NCI-H2107 treated with DMSO at 0.1 percent for 48 hours (cell line): Measurements from ENCODE around the gene MINAR1.

Experiments used
- DNase-seq: peaks from one replicate; lab custom pipeline; 2025; ENCODE audit not compliant: unreplicated experiment; lab: John Stamatoyannopoulos, UW

Gene MINAR1

GRCh38 chr15:79463043-79463780, 31.1 kb downstream of the MINAR1 start:
- DNase-seq, result no peak

- no peak for DNase-seq
Observed at GRCh38 chr15:79463781-79464270, 31.7 kb downstream of the MINAR1 start.

- no peak for DNase-seq
Observed at GRCh38 chr15:79466488-79466887, 34.4 kb downstream of the MINAR1 start.

- no peak for DNase-seq
Observed at GRCh38 chr15:79467865-79468586, 35.9 kb downstream of the MINAR1 start.

GRCh38 chr15:79472446-79472845, 40.3 kb downstream of the MINAR1 start:
- DNase-seq, result no peak

GRCh38 chr15:79474252-79474651, 42.1 kb downstream of the MINAR1 start:
- DNase-seq, result no peak

GRCh38 chr15:79475306-79475705, 43.2 kb downstream of the MINAR1 start:
- no peak for DNase-seq

GRCh38 chr15:79478108-79478507, 46.0 kb downstream of the MINAR1 start:
- DNase-seq, result no peak

- no peak for DNase-seq
Observed at GRCh38 chr15:79479616-79480015, 47.5 kb downstream of the MINAR1 start.

- no peak for DNase-seq
Observed at GRCh38 chr15:79481793-79482192, 49.7 kb downstream of the MINAR1 start.
